Stimulated activated CD8-positive, alpha-beta memory T cell treated with anti-CD3 and anti-CD28 coated beads, Interleukin-2, amount 100 ng/mL, for 1 hour (primary cell): ENCODE results near the gene OR6K6.

Source experiments
- DNase-seq, 2 donors: peaks; one replicate each; pipeline ENCODE4 v3.0.0-alpha.2; 2020; ENCODE audit warnings: low read depth in 2 of 2

Gene OR6K6, protein sequence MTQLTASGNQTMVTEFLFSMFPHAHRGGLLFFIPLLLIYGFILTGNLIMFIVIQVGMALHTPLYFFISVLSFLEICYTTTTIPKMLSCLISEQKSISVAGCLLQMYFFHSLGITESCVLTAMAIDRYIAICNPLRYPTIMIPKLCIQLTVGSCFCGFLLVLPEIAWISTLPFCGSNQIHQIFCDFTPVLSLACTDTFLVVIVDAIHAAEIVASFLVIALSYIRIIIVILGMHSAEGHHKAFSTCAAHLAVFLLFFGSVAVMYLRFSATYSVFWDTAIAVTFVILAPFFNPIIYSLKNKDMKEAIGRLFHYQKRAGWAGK

DNA sequence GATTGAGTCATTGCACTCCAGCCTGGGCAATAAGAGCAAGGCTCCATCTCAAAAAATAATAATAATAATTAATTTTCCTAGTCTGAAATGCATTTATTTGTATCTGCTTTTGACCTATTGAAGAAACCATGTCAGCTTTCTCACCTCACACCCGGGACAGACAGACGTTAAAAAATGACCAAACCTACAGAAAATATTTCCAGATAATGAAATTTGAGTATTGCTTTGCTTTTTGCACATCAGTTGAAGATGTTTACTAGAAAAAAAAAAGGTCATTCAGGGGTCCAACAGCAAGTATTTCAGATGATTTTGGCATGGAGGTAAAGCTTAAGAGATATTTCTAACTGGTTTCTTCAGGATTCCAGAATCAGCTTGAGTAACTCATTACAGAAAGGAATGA is at the start of gene OR6K6:
Gene OR6K6 (plus strand): TSS at position 301 of the 400 bp plus-strand sequence. CDS start 168 bp downstream, outside the sequence.
- DNase-seq, result no peak

- DNase-seq, result no peak
Measured at GRCh38 chr1:158706096-158706495, 48.4 kb upstream of the OR6K6 start.

GRCh38 chr1:158711098-158711497 is 43.4 kb upstream of the OR6K6 start:
- DNase-seq, result no peak

- DNase-seq, result no peak
Measured at GRCh38 chr1:158714754-158715153, 39.8 kb upstream of the OR6K6 start.

DNA sequence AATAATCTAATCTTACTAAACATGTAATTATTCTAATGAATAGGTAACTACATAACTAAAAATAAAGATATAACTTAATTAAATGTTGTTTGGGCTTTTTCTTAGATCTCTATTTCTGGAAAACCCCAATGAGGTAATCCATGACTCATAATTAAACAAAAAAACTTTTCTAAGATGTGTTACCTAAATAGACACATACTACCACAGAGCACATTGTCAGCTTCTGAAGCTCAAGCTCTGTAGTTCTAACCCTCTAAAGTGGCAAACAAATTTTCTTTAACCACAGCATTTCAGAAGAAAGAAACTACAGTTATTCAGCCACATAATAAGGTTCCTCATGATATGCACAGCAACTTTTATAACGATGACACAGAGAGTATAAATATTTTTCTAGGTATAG is 38.2 kb upstream of the OR6K6 start:
- DNase-seq, result no peak

DNA sequence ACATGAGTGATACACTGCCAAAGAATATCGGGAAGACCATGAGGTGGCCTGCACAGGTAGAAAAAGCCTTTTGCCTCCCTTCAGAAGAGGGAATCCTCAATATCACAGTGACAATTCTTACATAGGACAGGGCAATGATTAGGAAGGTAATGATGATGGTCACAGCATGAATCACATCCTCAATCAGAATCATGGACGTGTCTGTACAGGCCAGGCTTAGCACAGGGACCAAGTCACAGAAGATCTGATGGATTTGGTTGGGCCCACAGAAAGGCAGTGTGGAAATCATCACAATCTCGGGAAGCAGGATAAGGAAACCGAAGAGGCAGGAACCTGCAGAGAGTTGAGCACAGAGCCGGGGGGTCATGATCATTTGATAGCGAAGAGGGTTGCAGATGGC is 37.2 kb upstream of the OR6K6 start:
- no peak for DNase-seq

DNA sequence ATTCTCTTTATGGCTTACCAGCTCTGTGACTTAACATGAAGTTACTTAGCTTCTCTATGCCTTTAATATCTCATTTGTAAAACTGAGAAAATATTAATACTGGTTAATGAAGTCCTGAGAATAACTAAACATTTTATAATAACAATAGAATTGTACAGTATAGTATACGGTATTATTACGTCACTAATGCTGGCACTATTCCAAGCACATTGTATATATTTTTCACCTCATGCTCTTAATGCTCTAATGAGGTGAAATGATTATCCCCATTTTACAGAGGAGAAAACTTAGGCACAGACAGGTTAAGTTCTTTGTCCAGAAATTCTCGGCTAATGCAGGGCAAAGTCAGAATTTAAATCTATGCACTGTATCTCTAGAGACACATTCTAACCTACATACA is 34.9 kb upstream of the OR6K6 start:
- DNase-seq, result no peak

- no peak for DNase-seq
Measured at GRCh38 chr1:158720620-158721019, 33.9 kb upstream of the OR6K6 start, which contains the start of gene OR6K3. Gene OR6K3 (minus strand): TSS chr1:158720720. CDS start chr1:158718115, 2,605 bp downstream.

DNA sequence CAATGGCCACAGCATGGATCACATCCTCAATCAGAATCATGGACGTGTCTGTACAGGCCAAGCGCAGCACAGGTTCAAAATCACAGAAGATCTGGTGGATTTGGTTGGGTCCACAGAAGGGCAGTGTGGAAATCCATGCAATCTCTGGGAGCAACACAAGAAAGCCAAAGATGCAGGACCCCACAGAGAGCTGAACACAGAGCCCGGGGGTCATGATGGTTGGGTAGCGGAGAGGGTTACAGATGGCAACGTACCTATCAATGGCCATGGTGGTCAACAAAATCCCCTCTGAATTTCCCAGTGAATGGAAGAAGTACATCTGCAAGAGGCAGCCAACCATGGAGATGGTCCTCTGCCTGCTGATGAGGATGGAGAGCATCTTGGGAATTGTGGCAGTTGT is 30.1 kb upstream of the OR6K6 start:
- no peak for DNase-seq

DNA sequence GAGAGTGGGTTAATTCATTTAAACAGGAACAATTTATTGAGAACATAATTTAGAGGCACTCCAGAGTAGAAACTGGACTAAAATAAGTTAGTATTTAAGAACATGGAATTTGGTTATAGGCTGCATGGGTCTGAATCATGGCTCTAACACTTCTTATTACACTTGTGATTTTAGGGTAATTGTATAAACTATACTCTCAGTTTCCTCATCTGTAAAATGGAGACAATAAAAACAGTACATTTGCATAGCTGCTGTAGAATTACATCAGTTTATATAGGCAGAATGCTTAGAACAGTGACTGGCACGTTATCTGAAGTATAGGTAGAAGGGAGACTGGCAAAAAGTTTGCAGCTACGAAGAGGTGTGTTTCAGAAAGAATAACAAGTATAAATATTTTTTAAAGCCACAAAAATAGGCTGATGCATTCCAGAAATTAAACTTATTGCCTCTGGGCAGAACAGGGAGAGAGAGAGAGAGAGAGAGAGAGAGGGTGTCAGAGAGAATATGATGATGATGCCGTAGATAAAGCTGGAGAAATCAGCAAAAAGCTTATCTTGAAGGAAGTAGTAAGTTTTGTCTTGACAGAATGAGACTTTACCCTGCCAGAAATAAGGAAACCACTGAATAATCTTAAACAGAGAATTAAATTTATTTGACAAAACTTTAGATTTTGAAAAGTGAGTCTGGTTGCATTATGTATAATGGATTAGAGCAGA is 25.9 kb upstream of the OR6K6 start:
- no peak for DNase-seq

DNA sequence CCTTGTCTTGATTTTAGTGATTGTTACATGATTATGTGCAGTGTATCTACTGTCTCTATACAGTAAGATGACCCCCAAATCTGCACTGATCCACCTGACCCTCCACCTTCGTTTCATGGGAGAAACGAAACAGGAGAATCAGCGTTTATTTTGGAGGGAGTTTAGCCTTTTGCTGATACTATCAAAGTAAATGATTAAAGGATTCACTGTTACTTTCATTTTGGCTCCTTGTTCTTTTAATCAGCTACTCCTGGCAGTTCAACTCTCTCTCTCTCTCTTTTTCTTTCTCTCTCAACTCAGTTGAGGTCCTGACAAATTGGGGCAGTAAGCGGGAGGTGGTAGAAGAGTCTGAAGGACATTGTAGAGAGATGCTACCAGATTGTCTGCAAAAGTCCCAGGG is 24.1 kb upstream of the OR6K6 start:
- no peak for DNase-seq

DNA sequence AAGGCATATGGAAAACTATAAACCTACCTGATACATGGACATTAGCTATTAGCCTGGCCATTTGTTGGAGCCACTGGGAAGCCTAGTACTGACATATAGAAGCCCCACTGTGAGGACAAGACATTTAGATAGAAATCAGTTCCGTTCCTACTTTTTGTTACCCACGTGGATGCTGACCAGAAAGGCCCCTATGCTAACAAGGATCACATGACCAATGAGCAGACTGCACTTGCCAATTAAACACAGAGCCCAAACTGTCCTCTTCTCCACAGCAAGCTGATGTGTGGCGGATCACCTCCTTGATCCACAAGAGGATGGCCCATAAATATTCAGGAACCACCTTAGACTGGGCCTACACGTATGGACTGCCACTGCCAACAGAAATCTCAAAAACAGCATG is 22.8 kb upstream of the OR6K6 start:
- DNase-seq, result no peak

DNA sequence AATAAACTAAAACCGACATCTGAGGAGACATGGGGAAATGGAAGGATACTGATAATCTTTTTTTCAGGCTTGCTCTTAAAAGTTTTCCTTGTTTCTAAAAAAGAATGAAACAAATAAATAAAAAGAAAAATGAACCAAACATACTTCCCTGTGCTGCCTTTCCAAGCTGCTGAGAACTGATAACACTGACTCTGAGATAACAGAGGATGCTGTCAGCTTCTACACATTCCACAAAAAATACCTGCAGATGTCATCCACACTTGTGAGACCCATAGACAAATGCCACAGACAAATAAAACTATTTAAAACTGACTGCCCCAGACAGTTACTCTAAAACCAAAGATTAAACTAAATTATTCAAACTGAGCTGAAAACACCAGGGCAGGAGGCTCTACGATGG is 22.0 kb upstream of the OR6K6 start:
- no peak for DNase-seq

DNA sequence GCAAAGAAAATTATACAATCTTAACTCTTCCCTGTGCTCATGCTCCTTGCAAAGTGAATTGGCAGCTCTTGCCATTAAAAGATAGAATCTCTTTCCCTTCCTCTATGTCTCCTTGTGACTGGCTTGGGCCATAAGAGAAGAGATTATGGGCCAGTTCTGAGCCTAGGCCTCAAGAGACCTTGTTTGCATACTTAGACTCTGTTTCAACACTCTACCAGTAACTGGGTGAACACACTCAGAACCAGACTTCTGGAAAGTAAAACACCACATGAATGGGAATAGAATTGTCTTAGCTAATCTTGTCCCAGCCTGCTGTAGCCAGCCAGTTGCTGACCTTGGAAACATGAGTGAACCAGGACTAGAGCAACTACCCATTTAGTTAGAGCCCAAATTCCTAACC is 18.7 kb upstream of the OR6K6 start:
- no peak for DNase-seq

GRCh38 chr1:158752155-158752712 is 2.3 kb upstream of the OR6K6 start:
- no peak for DNase-seq

DNA sequence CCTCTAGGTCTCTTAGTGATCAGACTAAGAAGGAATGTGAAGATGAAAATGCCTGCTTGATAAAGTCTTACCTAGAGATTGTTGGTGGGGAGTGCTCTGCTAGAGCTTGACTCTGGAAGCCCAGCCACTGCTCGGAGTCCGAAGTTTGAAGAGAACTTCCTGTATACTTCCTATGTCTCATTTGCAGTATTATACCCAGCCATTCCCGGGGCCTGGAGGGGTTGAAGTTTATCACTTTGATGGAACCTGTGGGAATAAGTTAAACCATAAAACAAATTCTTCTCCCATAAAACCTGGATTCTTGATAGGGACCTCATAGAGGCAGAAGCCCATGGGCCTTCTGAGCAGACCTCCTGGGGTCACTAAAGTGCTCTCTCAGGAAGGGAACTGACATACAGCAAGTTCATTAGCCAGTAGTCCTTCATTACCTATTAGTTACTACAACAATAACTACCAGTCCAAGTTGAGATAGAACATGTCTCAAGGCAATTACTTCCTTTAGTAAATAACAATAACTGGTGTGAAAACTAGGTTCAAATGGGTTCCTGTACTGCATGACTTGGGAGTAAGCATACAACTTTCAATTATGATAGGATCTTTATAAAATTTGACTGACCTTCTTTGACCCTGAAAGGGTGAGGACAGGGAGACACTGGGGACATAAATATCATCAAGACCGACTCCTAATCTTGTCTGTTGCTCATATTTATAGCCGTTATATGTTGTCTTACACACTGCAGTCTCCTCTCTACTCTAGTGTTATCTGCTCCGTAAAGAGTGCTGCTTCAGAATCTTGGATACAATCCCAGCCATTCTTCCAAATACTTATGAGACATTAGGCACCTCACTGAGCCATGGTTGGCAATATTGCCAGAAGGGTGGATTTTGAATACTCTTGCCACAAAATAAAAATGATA is 17.7 kb downstream of the OR6K6 start, which contains the start of gene OR6N1:
Gene OR6N1 (minus strand): TSS at position 246 of the 917 bp plus-strand sequence. CDS start 5,513 bp downstream, outside the sequence.
- DNase-seq, result no peak

DNA sequence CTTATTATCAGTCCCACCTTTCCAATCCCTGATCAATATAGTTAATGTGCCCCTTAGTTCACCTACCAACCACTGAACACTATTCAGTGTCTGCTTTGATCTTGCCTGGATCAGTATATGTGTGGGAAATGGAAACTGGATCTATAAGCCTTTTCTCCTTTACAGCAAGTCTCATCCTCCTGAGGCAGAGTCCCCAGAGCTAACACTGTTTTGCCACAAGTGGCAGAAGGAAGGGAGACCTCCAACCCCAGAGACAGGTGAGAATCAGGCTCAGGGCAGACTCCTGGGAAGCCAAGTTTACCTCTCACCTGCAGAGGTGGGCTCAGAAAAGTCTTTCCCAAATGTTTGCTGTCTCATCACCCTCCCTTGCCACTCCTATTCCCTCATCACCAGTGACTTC is 26.6 kb downstream of the OR6K6 start, which contains the start of gene OR6N2:
Gene OR6N2 (minus strand): TSS at position 101 of the 400 bp plus-strand sequence. CDS start 3,569 bp downstream, outside the sequence.
- DNase-seq, result no peak

DNA sequence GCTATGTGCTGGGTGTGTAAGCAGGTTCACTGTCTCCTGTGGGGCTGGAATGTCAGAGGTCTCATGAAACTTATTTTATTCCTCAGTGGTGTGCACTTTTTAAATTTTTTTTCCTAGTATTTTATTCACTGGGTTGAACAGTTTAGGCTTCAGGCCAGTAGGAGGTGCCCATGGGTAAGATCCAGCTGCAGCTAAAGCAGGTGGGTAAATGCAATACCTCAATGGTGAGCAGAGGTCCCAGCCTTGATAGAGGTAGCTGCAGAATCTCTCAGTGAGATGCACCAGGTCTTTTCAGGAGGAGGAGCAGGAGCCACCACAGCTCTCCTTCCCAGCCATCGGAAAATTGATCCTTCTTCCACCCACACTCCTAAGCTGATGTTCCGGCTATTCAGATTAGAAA is 39.1 kb downstream of the OR6K6 start:
- no peak for DNase-seq

- DNase-seq, result no peak
Measured at GRCh38 chr1:158794247-158794646, 39.7 kb downstream of the OR6K6 start.

GRCh38 chr1:158798531-158798930 is 44.0 kb downstream of the OR6K6 start:
- no peak for DNase-seq

- DNase-seq, result no peak
Measured at GRCh38 chr1:158799689-158800088, 45.2 kb downstream of the OR6K6 start.

GRCh38 chr1:158800526-158800925 is 46.0 kb downstream of the OR6K6 start:
- no peak for DNase-seq
